ENCODE data around the gene TMEM181. TPM values are rescaled to one million over a fixed set of nuclear protein-coding genes. Genes with fewer than 3 reads are reported as not detected.
"Not testable (repeated sequence)": the region's sequence is repeated elsewhere in the genome, so short reads cannot be mapped to it uniquely, and the experiment has no call there.

TMEM181 gene
- total and polyA plus RNA-seq, 9 donors, result 7.3 to 21.9 (median 12.7) TPM

- Histone ChIP-seq H3K4me3 (no peak overlapping the region), H3K4me1 (ENCODE audit: insufficient read depth) (no peaks in the 10 kb centered on the region), H3K36me3 (no peaks in the 10 kb centered on the region), H3K9me3 (no peaks in the 10 kb centered on the region), H3K27ac (no peak overlapping the region), H3K27me3 (no peaks in the 10 kb centered on the region)
- TF ChIP-seq POLR2A (IDR thresholded peaks at IDR 0.05), result no peak
- TF ChIP-seq EP300 (IDR thresholded peaks at IDR 0.05), result no peak
- no peak for TF ChIP-seq CTCF (IDR thresholded peaks at IDR 0.05)
- 93 to 94% (median 94%) methylated on average over 15 of the region's 15 CpGs for WGBS, 3 donors
- DNase-seq, result no peak
- intact Hi-C loops (cut with DNase I), result no loop called here
Observed at GRCh38 chr6:158524311-158524710, 35.6 kb upstream of the TMEM181 start.

- H3K27ac ChIP-seq; H3K4me1 ChIP-seq (ENCODE audit: insufficient read depth); H3K4me3 ChIP-seq; H3K36me3 ChIP-seq; intact Hi-C loops (cut with DNase I); DNase-seq; H3K27me3 ChIP-seq; H3K9me3 ChIP-seq: not testable (repeated sequence)
- 83 to 94% (median 88%) methylated on average over 1 of the region's 1 CpG for WGBS, 3 donors
Observed at GRCh38 chr6:158527858-158528257, 32.0 kb upstream of the TMEM181 start.

GRCh38 chr6:158528826-158529225 is 31.1 kb upstream of the TMEM181 start:
- Histone ChIP-seq H3K36me3 (no peaks in the 10 kb centered on the region), H3K27ac (no peak overlapping the region), H3K4me3 (no peak overlapping the region), H3K9me3 (no peaks in the 10 kb centered on the region), H3K27me3 (no peaks in the 10 kb centered on the region), H3K4me1 (ENCODE audit: insufficient read depth) (no peaks in the 10 kb centered on the region)
- intact Hi-C loops (cut with DNase I), result no loop called here
- TF ChIP-seq CTCF (IDR thresholded peaks at IDR 0.05), result no peak
- no peak for TF ChIP-seq POLR2A (IDR thresholded peaks at IDR 0.05)
- TF ChIP-seq EP300 (IDR thresholded peaks at IDR 0.05), result no peak
- WGBS, 3 donors, result 73 to 81% (median 79%) methylated on average over 6 of the region's 6 CpGs
- no peak for DNase-seq

- H3K36me3 ChIP-seq, result no peaks in the 10 kb centered on the region
- DNase-seq, result no peak
- WGBS, 3 donors, result 72 to 75% (median 72%) methylated on average over 8 of the region's 8 CpGs
Observed at GRCh38 chr6:158529629-158530028, 30.3 kb upstream of the TMEM181 start.

More at GRCh38 chr6:158529629-158530028, 30.3 kb upstream of the TMEM181 start:
- H3K27ac ChIP-seq, result no peak overlapping the region
- H3K4me1 ChIP-seq (ENCODE audit: insufficient read depth), result no peaks in the 10 kb centered on the region
- no peaks in the 10 kb centered on the region for H3K9me3 ChIP-seq
- H3K27me3 ChIP-seq, result no peaks in the 10 kb centered on the region
- intact Hi-C loops (cut with DNase I), result loop anchor here in 1 of 4 donors (10.0 kb wide), 1 partner anchor 135 kb away; no protein-coding TSS in a partner anchor
- H3K4me3 ChIP-seq, result no peak overlapping the region
- TF ChIP-seq EP300 (IDR thresholded peaks at IDR 0.05), result no peak
- TF ChIP-seq CTCF (IDR thresholded peaks at IDR 0.05), result no peak
- TF ChIP-seq POLR2A (IDR thresholded peaks at IDR 0.05), result no peak
